Endodermal cell (in vitro differentiated cells): ENCODE results near the gene ZFP42. TPM values are rescaled to one million over a fixed set of nuclear protein-coding genes. Genes with fewer than 3 reads are reported as not detected.

ENCODE experiments used
- DNase-seq: peaks from one replicate; pipeline ENCODE4 v3.0.0-alpha.2; 2017
- H3K27ac ChIP-seq: 2 replicates; pipeline ENCODE4 v1.5.1; 2013; ENCODE audit warnings: mild to moderate bottlenecking, low read depth, low read length, moderate library complexity
- H3K27me3 ChIP-seq: 2 replicates; pipeline ENCODE4 v1.6.1; 2013; ENCODE audit warnings: mild to moderate bottlenecking, low read length, moderate library complexity; ENCODE audit not compliant: insufficient read depth, control insufficient read depth, poor library complexity, severe bottlenecking
- H3K36me3 ChIP-seq: 2 replicates; pipeline ENCODE4 v1.7.0; 2013; ENCODE audit warnings: mild to moderate bottlenecking, low read length, moderate library complexity; ENCODE audit not compliant: control insufficient read depth, insufficient read depth
- H3K4me1 ChIP-seq: one replicate; pipeline ENCODE4 v1.7.0; 2013; ENCODE audit warnings: low read length; ENCODE audit not compliant: control insufficient read depth, insufficient read depth
- H3K4me3 ChIP-seq: 2 replicates; pipeline ENCODE4 v1.5.1; 2013; ENCODE audit warnings: mild to moderate bottlenecking, low read length, moderate library complexity
- H3K9ac ChIP-seq: 2 replicates; pipeline ENCODE4 v1.6.1; 2013; ENCODE audit warnings: mild to moderate bottlenecking, low read length, moderate library complexity; ENCODE audit not compliant: poor library complexity, severe bottlenecking; ENCODE audit errors: extremely low read depth
- H3K9me3 ChIP-seq: 2 replicates; pipeline ENCODE4 v1.6.1; 2013; ENCODE audit warnings: mild to moderate bottlenecking, low read length, moderate library complexity; ENCODE audit not compliant: control insufficient read depth
- H3K27ac Mint-ChIP-seq: 2 replicates; pipeline ENCODE4 v1.8.0; 2020; ENCODE audit warnings: mixed read lengths
- H3K27me3 Mint-ChIP-seq: 2 replicates; pipeline ENCODE4 v1.8.0; 2021; ENCODE audit warnings: mild to moderate bottlenecking, mixed read lengths; ENCODE audit not compliant: insufficient read depth
- H3K36me3 Mint-ChIP-seq: 2 replicates; pipeline ENCODE4 v1.8.0; 2020; ENCODE audit warnings: low read depth, mixed read lengths
- H3K4me1 Mint-ChIP-seq: 2 replicates; pipeline ENCODE4 v1.8.0; 2020; ENCODE audit warnings: mixed read lengths
- H3K4me3 Mint-ChIP-seq: 2 replicates; pipeline ENCODE4 v1.8.0; 2020; ENCODE audit warnings: mild to moderate bottlenecking, moderate library complexity, mixed read lengths
- H3K9me3 Mint-ChIP-seq: 2 replicates; pipeline ENCODE4 v1.8.0; 2020; ENCODE audit warnings: mild to moderate bottlenecking, mixed read lengths
- CTCF ChIP-seq: fragments of 200-600 bp; sonication (generic); conservative IDR thresholded peaks from 2 replicates; pipeline ENCODE4 v1.5.0; 2021; ENCODE audit warnings: antibody characterized with exemption, mild to moderate bottlenecking
- WGBS, 2 experiments: methylation state at CpG; one replicate each; pipeline versions ENCODE4 v1.1.5 to v1.1.7; 2013; ENCODE audit warnings: missing lambda C conversion rate in 2 of 2, mixed read lengths in 1 of 2; ENCODE audit not compliant: insufficient coverage in 1 of 2, insufficient read length in 1 of 2; 5-methylcytosine and 5-hydroxymethylcytosine counted together
- total RNA-seq, 2 donors: library from RNA; stranded (reverse); fragmentation: NEBNext Ultra II Directional in 1 of 2; extraction: Animal tissue kit (Norgen Biotek cat#: 25700) in 1 of 2; gene quantifications; 2 replicates in 1 of 2; 3 replicates in 1 of 2; pipeline ENCODE4 v1.2.1, GENCODE V29; 2021

Gene ZFP42
- total RNA-seq, 2 donors from 2014 or later = 30.9 to 58.5 TPM

- Mint-ChIP-seq H3K36me3 (no peaks in the 10 kb centered on the region), H3K4me1 (peaks cover 14% of the 10 kb centered on the region), H3K9me3 (no peaks in the 10 kb centered on the region), H3K4me3 (peak overlapping the region; percentile 48), H3K27ac (peak overlapping the region; percentile 50), H3K27me3 (peaks cover 27% of the 10 kb centered on the region)
- WGBS, 2 experiments = 6 to 16% methylated on average over 3 to 11 of the region's 12 CpGs
- no peaks in the 10 kb centered on the region for H3K36me3 ChIP-seq
- peak overlapping the region; percentile 14 for H3K4me3 ChIP-seq
- H3K27ac ChIP-seq = no peak overlapping the region
- peak; percentile 82 for DNase-seq
- no peaks in the 10 kb centered on the region for H3K4me1 ChIP-seq
- peaks cover 18% of the 10 kb centered on the region for H3K27me3 ChIP-seq
- no peak overlapping the region for H3K9ac ChIP-seq
- no peaks in the 10 kb centered on the region for H3K9me3 ChIP-seq
- TF ChIP-seq CTCF = no peak
Observed at GRCh38 chr4:188032170-188032569, 36.6 kb downstream of the ZFP42 start.

- Histone ChIP-seq H3K27me3 (peaks cover 18% of the 10 kb centered on the region), H3K9me3 (no peaks in the 10 kb centered on the region), H3K4me3 (peak overlapping the region; percentile 14), H3K4me1 (no peaks in the 10 kb centered on the region), H3K27ac (no peak overlapping the region), H3K9ac (no peak overlapping the region), H3K36me3 (no peaks in the 10 kb centered on the region)
- Mint-ChIP-seq H3K4me1 (peaks cover 14% of the 10 kb centered on the region), H3K27ac (peak overlapping the region; percentile 50), H3K4me3 (peak overlapping the region; percentile 48), H3K9me3 (no peaks in the 10 kb centered on the region), H3K36me3 (no peaks in the 10 kb centered on the region), H3K27me3 (peaks cover 27% of the 10 kb centered on the region)
- DNase-seq = peak; percentile 73
- 44 to 54% methylated on average over 15 to 16 of the region's 16 CpGs for WGBS, 2 experiments
- TF ChIP-seq CTCF = no peak
Observed at GRCh38 chr4:188032583-188032982, 37.0 kb downstream of the ZFP42 start.

- Mint-ChIP-seq H3K4me1 (peaks cover 11% of the 10 kb centered on the region), H3K36me3 (no peaks in the 10 kb centered on the region), H3K27me3 (peaks cover 14% of the 10 kb centered on the region), H3K9me3 (no peaks in the 10 kb centered on the region), H3K27ac (no peak overlapping the region), H3K4me3 (no peak overlapping the region)
- Histone ChIP-seq H3K36me3 (no peaks in the 10 kb centered on the region), H3K27ac (no peak overlapping the region), H3K27me3 (peaks cover 7% of the 10 kb centered on the region), H3K9me3 (no peaks in the 10 kb centered on the region), H3K4me3 (no peak overlapping the region), H3K4me1 (no peaks in the 10 kb centered on the region), H3K9ac (no peak overlapping the region)
- 86 to 100% methylated on average over 1 to 9 of the region's 12 CpGs for WGBS, 2 experiments
- no peak for DNase-seq
- no peak for TF ChIP-seq CTCF
Observed at GRCh38 chr4:188037003-188037713, 41.6 kb downstream of the ZFP42 start.
